GM12891 (cell line): ENCODE measurements around the gene FAM163B.

ENCODE experiments used
- DNase-seq: peaks from one replicate; pipeline ENCODE4 v3.0.0; 2011; ENCODE audit warnings: low spot score; ENCODE audit not compliant: insufficient read length
- FAIRE-seq: peaks from 2 replicates; lab custom pipeline; 2011; peaks lifted over from hg19 to GRCh38; lab: Jason Lieb, UNC
- PAX5 ChIP-seq: IDR thresholded peaks from 2 replicates; pipeline ENCODE4 v1.6.1; 2011; ENCODE audit warnings: low read length, moderate library complexity, mild to moderate bottlenecking; ENCODE audit not compliant: insufficient read depth, severe bottlenecking
- POLR2A ChIP-seq: IDR thresholded peaks from 2 replicates; pipeline ENCODE4 v1.6.1; 2011; ENCODE audit warnings: low read depth, low read length, control low read depth
- POLR2AphosphoS5 ChIP-seq: IDR thresholded peaks from 2 replicates; pipeline ENCODE4 v1.6.1; 2011; ENCODE audit warnings: low read depth, low read length, control low read depth
- POU2F2 ChIP-seq: IDR thresholded peaks from 2 replicates; pipeline ENCODE4 v1.6.1; 2011; ENCODE audit warnings: low read depth, mild to moderate bottlenecking, control low read depth, low read length, moderate library complexity
- SPI1 ChIP-seq: IDR thresholded peaks from 2 replicates; pipeline ENCODE4 v1.6.1; 2011; ENCODE audit warnings: low read depth, low read length, control low read depth
- TAF1 ChIP-seq: IDR thresholded peaks from 2 replicates; pipeline ENCODE4 v1.6.1; 2011; ENCODE audit warnings: low read depth, low read length, control low read depth

Gene FAM163B

GRCh38 chr9:133563291-133563796, 45.8 kb downstream of the FAM163B start:
- DNase-seq, result no peak
- no peak for TF ChIP-seq TAF1
- no peak for TF ChIP-seq POLR2AphosphoS5
- no peak for TF ChIP-seq PAX5
- no peak for TF ChIP-seq SPI1
- TF ChIP-seq POU2F2, result no peak
- no peak for TF ChIP-seq POLR2A
- FAIRE-seq, result no peak

- DNase-seq (no peak), FAIRE-seq (no peak)
- TF ChIP-seq SPI1 (no peak), TAF1 (no peak), POU2F2 (no peak), POLR2AphosphoS5 (no peak), POLR2A (no peak), PAX5 (no peak)
These were observed 46.4 kb downstream of the FAM163B start for GRCh38 chr9:133562611-133563290.

GRCh38 chr9:133561976-133562554, 47.1 kb downstream of the FAM163B start:
- TF ChIP-seq POLR2A (no peak), SPI1 (no peak), POLR2AphosphoS5 (no peak), TAF1 (no peak), PAX5 (no peak), POU2F2 (no peak)
- no peak for DNase-seq
- no peak for FAIRE-seq

GRCh38 chr9:133560944-133561343, 48.2 kb downstream of the FAM163B start:
- no peak for FAIRE-seq
- TF ChIP-seq TAF1 (no peak), PAX5 (no peak), POLR2A (no peak), POU2F2 (no peak), POLR2AphosphoS5 (no peak), SPI1 (no peak)
- DNase-seq, result no peak

- TF ChIP-seq POLR2AphosphoS5 (no peak), POU2F2 (no peak), POLR2A (no peak), PAX5 (no peak), TAF1 (no peak), SPI1 (no peak)
- DNase-seq, result no peak
- no peak for FAIRE-seq
These were observed 48.9 kb downstream of the FAM163B start for GRCh38 chr9:133560311-133560710.

GRCh38 chr9:133558191-133559126, 50.7 kb downstream of the FAM163B start:
- TF ChIP-seq TAF1, result no peak
- no peak for TF ChIP-seq POU2F2
- TF ChIP-seq SPI1, result peak; percentile 37
- TF ChIP-seq POLR2A, result no peak
- DNase-seq (peak; percentile 75), FAIRE-seq (peak; percentile 83)

GRCh38 chr9:133557581-133557980, 51.6 kb downstream of the FAM163B start:
- no peak for TF ChIP-seq TAF1
- no peak for TF ChIP-seq PAX5
- FAIRE-seq (no peak), DNase-seq (no peak)

GRCh38 chr9:133556354-133556753, 52.8 kb downstream of the FAM163B start:
- DNase-seq, result no peak
- no peak for TF ChIP-seq TAF1
- TF ChIP-seq PAX5, result no peak
- TF ChIP-seq POLR2AphosphoS5, result no peak
- TF ChIP-seq SPI1, result no peak
- no peak for TF ChIP-seq POU2F2
- no peak for TF ChIP-seq POLR2A
- FAIRE-seq, result no peak

GRCh38 chr9:133554729-133555128, 54.5 kb downstream of the FAM163B start:
- TF ChIP-seq POLR2A (no peak), SPI1 (peak; percentile 58)
- FAIRE-seq, result no peak
- no peak for DNase-seq
